HepG2 (cell line): Measurements from ENCODE around the gene CYP27A1. TPM values are rescaled to one million over a fixed set of nuclear protein-coding genes. Genes with fewer than 3 reads are reported as not detected.
A peak's percentile ranks its signal among the peaks of the same experiment; 100 is the strongest.

ENCODE experiments used
- CENPT ChIP-seq: sonication (generic); formaldehyde crosslinking; IDR thresholded peaks from 2 replicates; pipeline ENCODE4 v1.8.0; 2022; ENCODE audit warnings: low read depth, mild to moderate bottlenecking, moderate library complexity, missing genetic modification reagents
- ETV6 ChIP-seq: sonication (generic); formaldehyde crosslinking; conservative IDR thresholded peaks from 2 replicates; pipeline ENCODE4 v1.4.0; 2020; ENCODE audit warnings: missing genetic modification reagents
- HHEX ChIP-seq: IDR thresholded peaks from 2 replicates; pipeline ENCODE4 v1.6.1; 2016; ENCODE audit warnings: control low read depth
- PAWR ChIP-seq: sonication (generic); formaldehyde crosslinking; IDR thresholded peaks from 2 replicates; pipeline ENCODE4 v1.4.0; 2020; ENCODE audit warnings: missing genetic modification reagents, mild to moderate bottlenecking, borderline replicate concordance
- SP2 ChIP-seq: sonication (generic); formaldehyde crosslinking; IDR thresholded peaks from 2 replicates; pipeline ENCODE4 v1.5.1; 2020; ENCODE audit warnings: mild to moderate bottlenecking, missing genetic modification reagents
- STAG1 ChIP-seq: sonication (generic); formaldehyde crosslinking; IDR thresholded peaks from 2 replicates; pipeline ENCODE4 v1.4.0; 2020; ENCODE audit warnings: missing genetic modification reagents
- U2AF2 ChIP-seq: fragments of 200-400 bp; formaldehyde crosslinking; IDR thresholded peaks from 2 replicates; pipeline ENCODE4 v1.6.1; 2017; ENCODE audit warnings: low read depth, mild to moderate bottlenecking, low read length
- ZNF12 ChIP-seq: sonication (generic); formaldehyde crosslinking; IDR thresholded peaks from 2 replicates; pipeline ENCODE4 v1.5.0; 2020; ENCODE audit warnings: missing genetic modification reagents
- ZNF225 ChIP-seq: sonication (generic); formaldehyde crosslinking; IDR thresholded peaks from 2 replicates; pipeline ENCODE4 v1.4.0; 2020; ENCODE audit warnings: mild to moderate bottlenecking, missing genetic modification reagents
- ZNF30 ChIP-seq: sonication (generic); formaldehyde crosslinking; IDR thresholded peaks from 2 replicates; pipeline ENCODE4 v1.5.0; 2020; ENCODE audit warnings: mild to moderate bottlenecking, missing genetic modification reagents
- ZNF530 ChIP-seq: sonication (generic); formaldehyde crosslinking; IDR thresholded peaks from 2 replicates; pipeline ENCODE4 v1.5.0; 2020; ENCODE audit warnings: low read depth, mild to moderate bottlenecking, missing genetic modification reagents
- ZNF747 ChIP-seq: sonication (generic); formaldehyde crosslinking; IDR thresholded peaks from 2 replicates; pipeline ENCODE4 v1.8.1; 2023; ENCODE audit warnings: missing genetic modification reagents, mild to moderate bottlenecking, borderline replicate concordance
- ZSCAN31 ChIP-seq: sonication (generic); formaldehyde crosslinking; IDR thresholded peaks from 2 replicates; pipeline ENCODE4 v1.5.0; 2020; ENCODE audit warnings: low read depth, mild to moderate bottlenecking, missing genetic modification reagents
- polyA plus RNA-seq, 8 experiments: library from polyadenylated mRNA; depleted of rRNA in 3 of 8; stranded (reverse) in 7 of 8; unstranded in 1 of 8; fragments of >200 nt; fragmentation: Illumina TruSeq in 4 of 8; extraction: Trizol in 4 of 8; gene quantifications; 2 replicates each; pipeline versions ENCODE4 v1.2.1 to v1.2.3, GENCODE V29; 2011 to 2016; ENCODE audit warnings: low read depth in 4 of 8, missing spikeins in 1 of 8, mixed read lengths in 1 of 8; ENCODE audit not compliant: insufficient read depth in 1 of 8
- total RNA-seq, 5 experiments: library from RNA; depleted of rRNA; stranded (reverse); fragments of >200 nt; fragmentation: Illumina TruSeq; extraction: Trizol; gene quantifications; 2 replicates each; pipeline ENCODE4 v1.2.3, GENCODE V29; 2016; ENCODE audit warnings: low read depth in 1 of 5
- TF ChIP-seq, protein P1 (sequence below): sonication (generic); formaldehyde crosslinking; IDR thresholded peaks from 2 replicates; pipeline ENCODE4 v1.5.1; 2020; ENCODE audit warnings: mild to moderate bottlenecking, moderate library complexity, missing genetic modification reagents
- TF ChIP-seq, protein P2 (sequence below): sonication (generic); formaldehyde crosslinking; IDR thresholded peaks from 2 replicates; pipeline ENCODE4 v1.5.0; 2020; ENCODE audit warnings: mild to moderate bottlenecking, missing genetic modification reagents
- TF ChIP-seq, protein P3 (sequence below): sonication (generic); formaldehyde crosslinking; IDR thresholded peaks from 2 replicates; pipeline ENCODE4 v1.5.0; 2020; ENCODE audit warnings: missing genetic modification reagents, mild to moderate bottlenecking, borderline replicate concordance
- TF ChIP-seq, protein P4 (sequence below): sonication (generic); formaldehyde crosslinking; IDR thresholded peaks from 2 replicates; pipeline ENCODE4 v1.5.1; 2020; ENCODE audit warnings: mild to moderate bottlenecking, missing genetic modification reagents, moderate library complexity
- TF ChIP-seq, protein P5 (sequence below), 2 experiments: IDR thresholded peaks; 2 replicates each; pipeline ENCODE4 v1.6.1; 2011 to 2012; ENCODE audit warnings: low read length in 2 of 2, borderline replicate concordance in 1 of 2, low read depth in 1 of 2, mild to moderate bottlenecking in 1 of 2, moderate library complexity in 1 of 2

Gene CYP27A1
- total and polyA plus RNA-seq, 2 of the 13 experiments (the other 11 are each of a cell fraction or from before 2014, with no cell fraction given): 157 to 266 TPM

DNA sequence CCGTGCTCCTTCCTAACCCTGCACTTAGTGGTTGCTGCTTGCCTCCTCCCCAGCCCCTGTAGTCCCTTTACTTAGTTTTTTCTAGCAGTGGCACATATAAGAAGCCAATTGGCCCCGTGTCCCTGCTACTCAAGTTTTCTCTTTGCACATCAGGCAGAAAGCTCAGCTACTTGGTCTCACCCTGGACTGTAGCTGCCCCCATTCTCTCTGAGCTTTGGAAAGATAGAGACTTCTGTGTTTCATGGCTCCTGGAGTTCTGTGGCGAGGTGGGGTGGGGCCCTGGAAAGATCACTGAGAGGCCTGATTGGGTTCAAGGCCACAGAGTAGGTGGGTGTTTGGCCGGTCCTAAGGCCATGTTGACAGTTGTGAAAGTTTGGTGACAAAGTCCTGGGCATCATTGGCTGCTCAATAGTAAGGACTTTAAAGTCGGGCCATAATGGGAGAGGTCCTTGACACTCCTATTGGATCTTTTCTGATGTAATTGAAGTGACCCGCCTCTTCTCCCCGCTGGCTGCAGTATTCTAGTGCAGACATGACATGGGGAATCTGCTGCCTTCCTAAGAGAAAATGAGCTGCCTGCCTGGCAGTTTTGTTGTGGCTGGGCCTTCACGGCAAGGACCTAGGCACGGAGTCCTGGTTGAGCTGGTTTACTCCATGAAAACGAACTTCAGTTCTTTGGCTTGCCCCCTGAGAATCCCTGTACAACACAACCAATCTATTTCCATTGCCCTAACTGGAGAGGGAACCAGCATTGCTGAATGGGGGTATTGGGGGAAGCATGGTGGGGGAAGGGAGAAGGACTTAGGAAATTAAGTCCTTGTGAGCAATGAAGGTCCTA, 26.2 kb upstream of the CYP27A1 start (continued):
- TF ChIP-seq, protein P1, sequence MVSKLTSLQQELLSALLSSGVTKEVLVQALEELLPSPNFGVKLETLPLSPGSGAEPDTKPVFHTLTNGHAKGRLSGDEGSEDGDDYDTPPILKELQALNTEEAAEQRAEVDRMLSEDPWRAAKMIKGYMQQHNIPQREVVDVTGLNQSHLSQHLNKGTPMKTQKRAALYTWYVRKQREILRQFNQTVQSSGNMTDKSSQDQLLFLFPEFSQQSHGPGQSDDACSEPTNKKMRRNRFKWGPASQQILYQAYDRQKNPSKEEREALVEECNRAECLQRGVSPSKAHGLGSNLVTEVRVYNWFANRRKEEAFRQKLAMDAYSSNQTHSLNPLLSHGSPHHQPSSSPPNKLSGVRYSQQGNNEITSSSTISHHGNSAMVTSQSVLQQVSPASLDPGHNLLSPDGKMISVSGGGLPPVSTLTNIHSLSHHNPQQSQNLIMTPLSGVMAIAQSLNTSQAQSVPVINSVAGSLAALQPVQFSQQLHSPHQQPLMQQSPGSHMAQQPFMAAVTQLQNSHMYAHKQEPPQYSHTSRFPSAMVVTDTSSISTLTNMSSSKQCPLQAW (CRISPR knock-in tag): peak; percentile 95
- TF ChIP-seq, protein P2, sequence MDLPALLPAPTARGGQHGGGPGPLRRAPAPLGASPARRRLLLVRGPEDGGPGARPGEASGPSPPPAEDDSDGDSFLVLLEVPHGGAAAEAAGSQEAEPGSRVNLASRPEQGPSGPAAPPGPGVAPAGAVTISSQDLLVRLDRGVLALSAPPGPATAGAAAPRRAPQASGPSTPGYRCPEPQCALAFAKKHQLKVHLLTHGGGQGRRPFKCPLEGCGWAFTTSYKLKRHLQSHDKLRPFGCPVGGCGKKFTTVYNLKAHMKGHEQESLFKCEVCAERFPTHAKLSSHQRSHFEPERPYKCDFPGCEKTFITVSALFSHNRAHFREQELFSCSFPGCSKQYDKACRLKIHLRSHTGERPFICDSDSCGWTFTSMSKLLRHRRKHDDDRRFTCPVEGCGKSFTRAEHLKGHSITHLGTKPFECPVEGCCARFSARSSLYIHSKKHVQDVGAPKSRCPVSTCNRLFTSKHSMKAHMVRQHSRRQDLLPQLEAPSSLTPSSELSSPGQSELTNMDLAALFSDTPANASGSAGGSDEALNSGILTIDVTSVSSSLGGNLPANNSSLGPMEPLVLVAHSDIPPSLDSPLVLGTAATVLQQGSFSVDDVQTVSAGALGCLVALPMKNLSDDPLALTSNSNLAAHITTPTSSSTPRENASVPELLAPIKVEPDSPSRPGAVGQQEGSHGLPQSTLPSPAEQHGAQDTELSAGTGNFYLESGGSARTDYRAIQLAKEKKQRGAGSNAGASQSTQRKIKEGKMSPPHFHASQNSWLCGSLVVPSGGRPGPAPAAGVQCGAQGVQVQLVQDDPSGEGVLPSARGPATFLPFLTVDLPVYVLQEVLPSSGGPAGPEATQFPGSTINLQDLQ (CRISPR knock-in tag): peak; percentile 95
- TF ChIP-seq ZNF530 (CRISPR knock-in tag) (no peak), ZNF12 (CRISPR knock-in tag) (peak; percentile 68), ETV6 (CRISPR knock-in tag) (no peak; the same call in 1 of the 2 replicates), ZNF225 (no peak; the same call in 1 of the 2 replicates), ZSCAN31 (CRISPR knock-in tag) (0 out of 2 replicates have a peak, but pooled peaks have one; percentile 42), PAWR (CRISPR knock-in tag) (no peak; the same call in 1 of the 2 replicates), ZNF30 (CRISPR knock-in tag) (no peak), U2AF2 (no peak), SP2 (CRISPR knock-in tag) (peak; percentile 15; the same call in 1 of the 2 replicates), CENPT (CRISPR knock-in tag) (no peak), ZNF747 (CRISPR knock-in tag) (peak; percentile 99), STAG1 (CRISPR knock-in tag) (peak; percentile 27), HHEX (CRISPR knock-in tag) (peak; percentile 93)
- TF ChIP-seq, protein P3, sequence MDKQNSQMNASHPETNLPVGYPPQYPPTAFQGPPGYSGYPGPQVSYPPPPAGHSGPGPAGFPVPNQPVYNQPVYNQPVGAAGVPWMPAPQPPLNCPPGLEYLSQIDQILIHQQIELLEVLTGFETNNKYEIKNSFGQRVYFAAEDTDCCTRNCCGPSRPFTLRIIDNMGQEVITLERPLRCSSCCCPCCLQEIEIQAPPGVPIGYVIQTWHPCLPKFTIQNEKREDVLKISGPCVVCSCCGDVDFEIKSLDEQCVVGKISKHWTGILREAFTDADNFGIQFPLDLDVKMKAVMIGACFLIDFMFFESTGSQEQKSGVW: no peak
- TF ChIP-seq, protein P4, sequence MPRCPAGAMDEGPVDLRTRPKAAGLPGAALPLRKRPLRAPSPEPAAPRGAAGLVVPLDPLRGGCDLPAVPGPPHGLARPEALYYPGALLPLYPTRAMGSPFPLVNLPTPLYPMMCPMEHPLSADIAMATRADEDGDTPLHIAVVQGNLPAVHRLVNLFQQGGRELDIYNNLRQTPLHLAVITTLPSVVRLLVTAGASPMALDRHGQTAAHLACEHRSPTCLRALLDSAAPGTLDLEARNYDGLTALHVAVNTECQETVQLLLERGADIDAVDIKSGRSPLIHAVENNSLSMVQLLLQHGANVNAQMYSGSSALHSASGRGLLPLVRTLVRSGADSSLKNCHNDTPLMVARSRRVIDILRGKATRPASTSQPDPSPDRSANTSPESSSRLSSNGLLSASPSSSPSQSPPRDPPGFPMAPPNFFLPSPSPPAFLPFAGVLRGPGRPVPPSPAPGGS (CRISPR knock-in tag): no peak
- TF ChIP-seq, protein P5, sequence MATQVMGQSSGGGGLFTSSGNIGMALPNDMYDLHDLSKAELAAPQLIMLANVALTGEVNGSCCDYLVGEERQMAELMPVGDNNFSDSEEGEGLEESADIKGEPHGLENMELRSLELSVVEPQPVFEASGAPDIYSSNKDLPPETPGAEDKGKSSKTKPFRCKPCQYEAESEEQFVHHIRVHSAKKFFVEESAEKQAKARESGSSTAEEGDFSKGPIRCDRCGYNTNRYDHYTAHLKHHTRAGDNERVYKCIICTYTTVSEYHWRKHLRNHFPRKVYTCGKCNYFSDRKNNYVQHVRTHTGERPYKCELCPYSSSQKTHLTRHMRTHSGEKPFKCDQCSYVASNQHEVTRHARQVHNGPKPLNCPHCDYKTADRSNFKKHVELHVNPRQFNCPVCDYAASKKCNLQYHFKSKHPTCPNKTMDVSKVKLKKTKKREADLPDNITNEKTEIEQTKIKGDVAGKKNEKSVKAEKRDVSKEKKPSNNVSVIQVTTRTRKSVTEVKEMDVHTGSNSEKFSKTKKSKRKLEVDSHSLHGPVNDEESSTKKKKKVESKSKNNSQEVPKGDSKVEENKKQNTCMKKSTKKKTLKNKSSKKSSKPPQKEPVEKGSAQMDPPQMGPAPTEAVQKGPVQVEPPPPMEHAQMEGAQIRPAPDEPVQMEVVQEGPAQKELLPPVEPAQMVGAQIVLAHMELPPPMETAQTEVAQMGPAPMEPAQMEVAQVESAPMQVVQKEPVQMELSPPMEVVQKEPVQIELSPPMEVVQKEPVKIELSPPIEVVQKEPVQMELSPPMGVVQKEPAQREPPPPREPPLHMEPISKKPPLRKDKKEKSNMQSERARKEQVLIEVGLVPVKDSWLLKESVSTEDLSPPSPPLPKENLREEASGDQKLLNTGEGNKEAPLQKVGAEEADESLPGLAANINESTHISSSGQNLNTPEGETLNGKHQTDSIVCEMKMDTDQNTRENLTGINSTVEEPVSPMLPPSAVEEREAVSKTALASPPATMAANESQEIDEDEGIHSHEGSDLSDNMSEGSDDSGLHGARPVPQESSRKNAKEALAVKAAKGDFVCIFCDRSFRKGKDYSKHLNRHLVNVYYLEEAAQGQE (IDR thresholded peaks at IDR 0.05; ENCODE audit: borderline replicate concordance in 1 of 2, low read depth in 1 of 2, low read length in 2 of 2): peak in 1 of 2 experiments; percentile 79; a peak in 1 of 4 replicates
